Activated naive CD8-positive, alpha-beta T cell treated with anti-CD3 and anti-CD28 coated beads, Interleukin-2, amount 50 U/mL, for 16 hours (primary cell): ENCODE data around the gene WNT5B.

ENCODE experiments used
- DNase-seq: peaks from one replicate; pipeline ENCODE4 v3.0.0-alpha.2; 2020; ENCODE audit warnings: low read depth, low spot score

The WNT5B gene

DNA sequence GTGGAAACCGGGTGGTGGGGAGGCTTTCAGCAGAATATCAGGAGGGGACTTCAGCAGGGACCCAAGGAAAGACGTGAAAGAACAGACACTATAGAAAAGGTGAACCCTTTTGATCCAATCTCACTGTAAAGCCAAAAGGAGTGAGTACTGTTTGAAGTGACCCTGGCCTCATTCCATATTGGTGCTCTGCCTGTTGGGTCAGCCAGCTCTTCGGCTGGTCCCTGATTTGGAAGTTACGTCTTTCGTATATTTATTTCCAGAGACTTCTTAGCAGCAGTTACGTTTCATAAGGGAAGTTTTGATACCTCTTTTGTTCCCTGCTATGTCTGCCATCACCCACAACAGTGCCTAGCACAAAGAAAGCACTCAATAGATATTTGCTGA lies 21.9 kb downstream of the WNT5B start:
- no peak for DNase-seq

DNA sequence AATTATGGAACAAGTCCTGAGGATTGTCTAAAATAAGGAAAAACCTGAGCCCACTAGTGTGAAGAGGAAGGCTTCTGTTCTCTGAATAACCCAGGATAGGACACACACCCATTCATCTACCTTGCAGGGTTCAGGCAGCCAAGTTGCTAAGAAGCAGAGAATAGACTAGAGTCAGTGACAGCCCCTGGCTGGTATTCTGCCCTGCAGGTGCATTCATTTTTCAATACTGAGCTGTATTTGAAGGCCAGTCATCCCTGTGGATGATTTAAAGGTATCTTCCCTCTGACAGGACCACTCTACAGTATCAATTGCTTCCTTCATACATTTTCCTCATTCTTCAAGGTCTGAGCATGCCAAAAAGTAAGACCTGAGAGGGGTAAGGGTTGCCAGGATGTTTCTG lies 22.9 kb downstream of the WNT5B start:
- no peak for DNase-seq

DNA sequence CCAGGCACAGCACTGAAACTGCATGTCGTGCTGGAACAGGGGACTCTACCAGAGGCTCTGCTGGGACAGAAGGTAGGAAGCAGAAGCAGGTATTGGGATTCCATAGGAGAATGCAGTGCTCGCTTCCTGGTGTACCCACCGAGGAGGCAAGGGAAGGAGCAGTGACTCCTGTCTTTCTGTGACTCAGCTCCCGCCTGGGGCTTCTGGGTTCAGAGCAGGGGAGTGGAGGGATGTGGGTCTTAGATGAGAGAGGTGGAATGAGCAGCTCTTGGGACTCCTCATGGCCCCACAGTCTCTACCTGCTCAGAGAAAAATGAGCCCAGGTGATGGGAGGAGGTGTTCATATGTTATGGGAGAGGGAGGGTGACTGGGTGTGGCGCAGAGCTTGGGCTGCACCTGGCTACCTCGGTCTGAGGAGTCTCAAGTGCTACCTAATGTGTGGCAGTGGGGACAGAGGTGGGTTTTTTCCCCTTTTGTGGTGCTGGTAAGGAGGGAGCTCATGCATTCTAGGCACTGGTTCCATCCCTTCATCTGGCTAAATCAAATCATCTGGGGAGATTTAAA lies 26.3 kb downstream of the WNT5B start:
- no peak for DNase-seq

DNA sequence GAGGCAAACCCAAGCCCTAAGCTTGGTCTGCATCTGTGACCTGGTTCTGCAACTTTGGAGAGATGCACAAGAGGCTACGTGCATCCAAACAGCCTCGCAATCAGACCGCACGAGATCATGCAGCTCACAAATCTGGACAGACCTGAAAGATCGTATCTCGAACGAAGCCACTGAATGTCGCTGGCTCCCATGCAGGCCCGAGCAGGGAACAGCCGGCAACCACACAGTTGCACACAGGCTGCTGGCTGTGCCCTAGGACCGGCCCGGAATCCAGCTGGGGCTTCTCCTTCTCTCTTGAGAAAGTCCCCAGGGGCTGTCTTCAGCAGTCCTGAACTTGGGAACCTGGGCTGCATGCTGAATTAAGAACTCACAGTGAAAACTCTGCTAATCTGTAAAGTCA lies 27.9 kb downstream of the WNT5B start:
- DNase-seq: no peak

DNA sequence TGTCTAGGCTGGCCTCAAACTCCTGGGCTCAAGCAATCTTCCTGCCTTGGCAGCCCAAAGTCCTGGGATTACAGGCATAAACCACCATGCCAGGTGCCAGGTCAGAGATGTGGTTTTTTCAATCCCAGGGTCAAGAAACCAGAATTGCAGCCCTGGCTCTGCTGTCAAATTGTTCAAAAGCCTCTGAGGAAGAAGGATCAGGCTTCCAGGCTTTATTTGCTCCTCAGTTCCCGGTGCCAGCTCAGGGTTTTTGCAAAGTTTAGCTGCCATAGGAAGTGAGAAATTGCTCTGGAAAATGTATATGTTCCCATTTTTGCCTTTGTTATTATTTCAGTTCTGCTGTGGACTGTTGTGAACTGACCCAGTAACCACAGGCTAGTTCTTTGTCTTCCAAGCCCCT lies 28.7 kb downstream of the WNT5B start:
- DNase-seq: no peak

DNA sequence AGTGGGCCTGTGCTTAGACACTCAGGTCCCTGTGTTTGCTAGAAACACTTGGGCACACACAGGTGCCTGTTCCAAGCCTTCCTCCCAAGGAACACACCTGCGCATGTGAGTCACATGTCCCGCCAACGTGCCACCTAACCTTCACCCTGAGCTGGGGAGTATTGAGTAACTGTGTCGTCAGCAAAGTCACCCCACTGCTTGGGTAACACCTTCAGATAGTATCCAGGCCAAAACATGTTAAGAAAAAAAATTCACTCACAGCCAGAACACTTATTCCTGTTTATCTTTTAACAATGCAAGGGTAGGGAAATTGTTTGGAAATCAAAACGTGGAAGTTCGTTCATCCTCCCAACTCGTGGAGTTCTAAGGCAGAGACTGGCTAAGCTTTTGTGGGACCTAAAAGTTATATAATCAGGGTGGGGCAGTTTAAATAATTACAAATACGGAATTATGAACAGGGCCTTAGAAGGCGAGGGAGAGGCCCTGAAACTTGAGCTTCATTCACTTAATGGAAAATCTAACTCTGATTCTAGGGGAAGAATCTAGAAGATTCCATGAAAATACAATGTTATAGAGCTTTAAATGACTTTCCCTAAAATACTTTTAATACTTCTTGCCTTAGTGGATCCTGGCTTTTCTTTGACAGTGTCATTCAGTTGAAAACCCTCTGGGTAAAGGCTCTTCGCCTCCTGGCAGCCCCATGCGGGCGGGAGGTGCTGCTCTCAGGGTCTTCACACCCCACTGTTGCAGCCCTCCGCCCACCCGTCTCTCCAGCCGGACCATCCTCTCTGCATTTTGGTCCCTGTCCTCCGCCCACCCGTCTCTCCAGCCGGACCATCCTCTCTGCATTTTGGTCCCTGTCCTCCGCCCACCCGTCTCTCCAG lies 31.5 kb downstream of the WNT5B start:
- DNase-seq: no peak

DNA sequence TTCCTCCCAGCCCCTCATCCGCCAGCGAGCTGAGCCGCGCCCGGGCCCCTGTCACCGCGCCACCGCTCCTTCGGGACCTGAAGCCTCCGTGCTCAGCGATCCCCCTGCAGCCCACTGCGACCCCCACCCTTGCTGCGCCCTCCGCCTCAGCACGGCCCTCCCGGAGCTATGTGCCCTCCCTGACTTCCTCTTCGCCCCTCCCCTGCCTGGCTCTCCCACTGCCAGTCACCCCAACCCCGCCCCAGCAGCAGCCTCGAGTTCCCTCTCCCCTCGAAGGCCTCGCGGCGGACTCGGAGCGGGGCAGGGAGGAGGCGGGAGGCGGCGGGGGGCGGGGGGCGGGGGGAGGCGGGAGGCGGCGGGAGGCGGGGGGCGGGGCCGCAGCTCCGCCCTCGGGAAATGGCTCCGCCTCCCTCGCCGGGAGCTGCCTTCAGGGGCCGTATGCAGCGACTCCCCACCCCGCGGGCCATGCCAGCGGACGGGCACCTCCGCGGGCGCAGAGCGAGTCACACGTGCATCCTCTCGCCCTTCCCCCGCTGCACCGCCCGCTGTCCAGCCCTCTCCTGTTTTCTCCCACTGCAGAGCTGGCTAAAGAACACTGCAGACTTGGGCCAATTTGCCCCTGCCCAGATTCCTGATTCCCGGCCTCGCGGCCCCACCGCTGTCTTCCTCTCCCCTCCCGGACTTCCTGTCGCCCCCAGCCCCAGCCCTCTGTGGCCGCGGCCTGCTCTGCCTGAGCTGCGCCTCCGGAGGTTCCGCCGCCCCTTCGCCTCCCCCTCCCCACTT lies 32.7 kb downstream of the WNT5B start:
- DNase-seq: peak; percentile 61

DNA sequence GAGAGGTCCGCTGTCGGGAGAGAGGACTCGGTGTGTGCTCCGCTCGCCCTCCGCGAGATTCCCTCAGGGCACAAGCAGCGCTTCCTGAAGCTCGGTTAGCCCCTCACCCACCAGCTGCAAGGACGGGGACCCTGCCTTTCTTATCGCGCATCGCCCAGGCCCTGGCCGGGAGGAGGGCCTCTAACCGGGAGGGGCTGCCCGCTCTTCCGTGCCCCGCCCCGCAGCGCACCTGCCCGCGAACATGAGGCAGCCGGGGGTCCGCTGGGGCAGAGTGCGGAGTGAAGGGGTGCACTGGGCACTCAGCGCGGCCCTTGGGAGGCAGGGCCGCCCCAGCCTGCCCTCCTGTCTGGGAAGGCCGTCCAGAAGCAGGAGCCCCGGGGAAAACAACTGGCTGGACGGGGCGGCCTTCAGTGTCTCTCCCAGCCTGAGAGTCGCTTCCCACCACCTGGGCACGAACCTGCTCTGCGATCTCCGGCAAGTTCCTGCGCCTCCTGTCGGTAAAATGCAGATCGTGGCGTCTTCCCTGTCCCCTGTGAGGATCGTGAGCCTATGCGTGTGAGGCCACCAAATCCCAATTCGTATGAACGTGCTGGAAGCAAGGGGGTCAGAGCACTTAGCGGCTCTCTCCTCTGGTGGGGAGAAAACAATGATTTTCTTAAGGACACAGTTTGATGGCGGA lies 33.9 kb downstream of the WNT5B start:
- no peak for DNase-seq

DNA sequence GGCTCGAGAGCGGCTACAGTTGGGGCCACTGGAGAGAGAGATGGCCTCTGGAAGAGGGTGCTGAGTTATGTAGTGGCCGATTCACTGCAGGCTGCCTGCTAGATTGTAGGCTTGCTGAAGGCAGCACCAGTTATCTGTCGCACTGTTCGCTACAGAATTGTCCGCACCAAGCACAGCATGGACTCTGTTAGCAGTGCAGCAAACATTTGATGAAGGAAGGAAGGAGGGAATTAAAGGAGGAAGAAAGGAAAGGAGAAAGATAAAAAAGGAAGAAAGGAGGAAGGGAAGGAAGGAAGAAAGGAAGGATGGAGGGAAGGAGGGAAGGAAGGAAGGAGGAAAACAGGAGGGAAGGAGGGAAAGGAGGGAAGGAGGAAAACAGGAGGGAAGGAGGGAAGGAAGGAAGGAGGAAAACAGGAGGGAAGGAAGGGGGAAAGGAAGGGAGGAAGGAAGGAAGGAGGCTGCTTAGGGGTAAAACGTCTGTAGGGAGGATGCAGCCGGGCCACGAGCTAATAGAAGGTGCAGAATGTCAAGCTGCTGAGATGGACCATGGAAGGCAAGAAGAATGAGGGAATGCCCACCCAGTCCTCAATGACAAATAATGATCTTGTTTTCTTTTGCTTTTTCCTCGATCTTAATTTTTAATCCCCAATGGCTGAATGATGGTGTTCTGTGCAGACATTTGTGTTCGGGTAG lies 34.6 kb downstream of the WNT5B start:
- DNase-seq: no peak

DNA sequence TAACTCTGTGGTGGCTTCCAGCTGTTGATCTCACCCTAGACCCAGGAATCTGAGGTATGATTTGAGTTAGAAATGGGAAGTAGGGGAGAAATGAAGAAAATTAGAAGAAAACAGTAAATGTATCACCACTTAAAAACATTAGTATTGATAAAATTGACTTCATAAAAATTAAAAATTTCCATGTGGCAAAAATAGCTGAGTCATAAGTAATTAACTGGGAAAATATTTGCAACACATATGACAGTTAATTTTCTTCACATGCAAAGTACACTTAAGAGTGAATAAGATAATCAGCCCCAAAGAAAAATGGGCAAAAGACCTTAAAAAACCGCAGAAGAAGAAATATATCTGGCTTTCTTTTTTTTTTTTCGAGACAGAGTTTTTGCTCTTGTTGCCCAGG lies 36.3 kb downstream of the WNT5B start:
- no peak for DNase-seq

DNA sequence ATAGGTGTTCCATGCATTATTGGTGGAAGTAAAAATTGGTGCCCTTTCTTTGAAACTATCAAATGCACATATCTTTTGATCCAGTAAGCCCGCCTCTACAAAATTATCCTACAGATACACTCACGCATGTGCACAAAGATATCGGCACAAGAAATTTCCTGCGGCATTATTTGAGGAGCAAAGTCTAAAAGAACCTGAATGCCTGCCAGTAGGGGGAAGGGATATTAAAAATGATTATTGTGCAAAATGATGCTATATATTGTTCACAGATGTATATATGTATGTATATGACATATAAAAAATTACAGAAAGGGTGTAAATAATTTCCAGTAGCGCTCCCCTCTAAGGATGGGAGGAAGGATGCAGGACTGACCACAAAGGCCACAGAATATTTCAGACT lies 37.2 kb downstream of the WNT5B start:
- DNase-seq: no peak

DNA sequence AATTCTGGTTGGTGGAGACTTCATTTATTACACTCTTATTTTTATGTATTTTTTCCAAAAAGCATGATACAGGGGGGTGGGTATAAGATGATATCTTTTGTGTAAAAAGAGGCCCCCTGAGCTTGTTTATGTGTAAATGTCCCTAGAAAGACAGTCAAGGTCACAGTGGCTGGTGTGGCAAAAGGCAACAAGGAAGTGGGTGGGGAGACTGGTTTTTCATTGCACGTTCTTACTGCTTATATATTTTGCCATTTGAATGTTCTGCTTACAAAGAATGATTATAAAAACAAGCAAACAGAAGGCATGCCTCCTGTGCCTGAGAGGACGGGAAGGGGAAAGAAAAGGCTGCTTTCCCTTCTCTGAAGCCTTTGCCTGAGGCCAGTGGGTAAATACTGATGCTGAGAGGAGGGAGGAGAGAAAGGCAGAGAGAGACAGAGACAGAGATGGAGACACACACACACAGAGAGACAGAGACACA lies 37.7 kb downstream of the WNT5B start:
- no peak for DNase-seq

DNA sequence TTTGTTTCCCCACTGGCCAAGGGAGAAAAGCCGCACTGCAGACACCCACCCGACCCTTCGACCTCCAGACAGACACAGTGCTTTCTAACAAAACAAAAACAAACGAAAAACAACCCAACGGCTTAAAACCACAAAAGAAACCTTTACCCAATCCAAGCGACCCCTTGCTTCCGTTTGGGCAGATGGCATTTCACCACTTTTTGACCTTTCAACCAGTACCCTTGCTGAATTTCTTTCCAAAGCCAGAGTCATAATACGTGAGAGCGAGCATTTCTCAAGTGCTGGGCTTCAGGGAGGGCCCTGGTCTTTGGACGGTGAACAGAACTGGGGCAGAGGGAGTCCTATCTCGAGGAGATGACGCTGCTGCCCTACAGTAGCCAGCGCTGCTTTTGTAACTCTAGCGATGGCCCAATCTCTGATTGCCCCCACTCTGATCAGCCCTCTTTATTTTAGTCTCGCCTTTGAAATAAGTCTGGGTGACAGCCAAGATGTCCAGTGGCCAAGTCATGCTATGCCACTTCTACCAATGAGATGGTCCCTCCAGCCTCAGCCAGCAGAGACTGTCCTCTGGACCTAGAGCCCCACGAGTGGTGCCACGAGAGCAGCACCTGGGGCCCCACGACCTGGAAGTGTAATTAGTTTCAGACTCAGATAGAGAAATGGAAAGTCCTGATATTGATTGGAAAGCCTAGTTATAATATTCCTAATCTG lies 40.0 kb downstream of the WNT5B start:
- DNase-seq: no peak

DNA sequence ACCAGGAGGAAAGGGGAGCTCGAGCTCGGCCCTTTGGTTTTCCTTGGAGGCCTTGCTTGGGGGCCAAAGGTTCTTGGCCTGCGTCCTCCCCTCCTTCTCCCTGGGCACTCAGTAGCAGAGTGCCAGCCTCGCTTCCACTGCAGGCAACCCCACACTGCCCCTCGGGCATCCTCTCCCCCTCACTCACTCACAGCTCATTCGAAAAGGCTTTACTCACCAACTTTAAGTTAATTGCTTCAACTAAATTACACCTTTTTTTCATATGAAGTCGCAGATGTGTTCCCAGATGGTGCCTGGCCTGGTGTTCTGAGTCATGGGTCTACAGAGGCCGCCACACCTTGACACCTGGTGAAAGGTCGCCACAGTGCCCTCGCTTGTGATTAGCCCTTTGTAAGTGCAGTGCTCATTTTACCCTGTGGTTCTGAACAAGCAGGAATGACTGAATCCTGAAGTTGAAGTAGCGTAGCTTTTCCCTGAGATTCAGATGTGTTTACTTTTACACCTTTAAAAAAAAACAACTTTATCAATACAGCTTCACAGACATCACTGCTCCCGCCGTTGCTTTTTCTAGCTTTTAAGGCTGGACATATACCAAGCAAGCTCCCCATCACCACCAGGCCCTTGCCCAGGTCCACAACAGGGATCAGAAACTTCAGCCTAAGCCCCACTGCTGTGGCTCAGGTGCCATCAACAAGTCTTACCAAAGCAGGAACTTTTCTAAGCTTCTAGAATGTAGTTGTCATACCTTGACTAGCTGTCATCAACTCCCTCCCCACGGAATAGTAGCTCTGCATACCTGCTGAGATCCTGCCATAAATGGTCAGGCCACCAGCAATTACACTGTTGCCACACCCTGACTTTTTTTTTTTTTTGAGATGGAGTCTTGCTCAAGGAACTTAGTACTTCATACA lies 41.6 kb downstream of the WNT5B start:
- no peak for DNase-seq

DNA sequence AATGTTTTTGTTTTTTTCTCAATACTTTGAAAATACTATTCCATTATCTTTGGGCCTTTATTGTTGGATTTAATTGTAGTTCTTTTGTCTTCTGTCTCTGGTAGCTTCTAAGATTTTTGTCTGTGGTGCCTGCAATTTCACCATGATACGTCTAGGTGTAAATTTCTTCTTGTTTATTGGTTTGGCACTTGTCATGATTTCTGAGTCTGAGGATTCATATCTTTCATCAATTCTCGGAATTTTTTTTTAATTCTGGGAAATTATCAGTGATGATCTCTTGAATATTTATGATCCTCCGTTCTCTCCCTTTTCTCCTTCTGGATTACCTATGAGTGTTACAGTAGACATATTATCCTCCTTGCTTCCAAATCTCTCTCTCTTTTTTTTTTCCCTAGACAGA lies 47.0 kb downstream of the WNT5B start:
- DNase-seq: no peak

DNA sequence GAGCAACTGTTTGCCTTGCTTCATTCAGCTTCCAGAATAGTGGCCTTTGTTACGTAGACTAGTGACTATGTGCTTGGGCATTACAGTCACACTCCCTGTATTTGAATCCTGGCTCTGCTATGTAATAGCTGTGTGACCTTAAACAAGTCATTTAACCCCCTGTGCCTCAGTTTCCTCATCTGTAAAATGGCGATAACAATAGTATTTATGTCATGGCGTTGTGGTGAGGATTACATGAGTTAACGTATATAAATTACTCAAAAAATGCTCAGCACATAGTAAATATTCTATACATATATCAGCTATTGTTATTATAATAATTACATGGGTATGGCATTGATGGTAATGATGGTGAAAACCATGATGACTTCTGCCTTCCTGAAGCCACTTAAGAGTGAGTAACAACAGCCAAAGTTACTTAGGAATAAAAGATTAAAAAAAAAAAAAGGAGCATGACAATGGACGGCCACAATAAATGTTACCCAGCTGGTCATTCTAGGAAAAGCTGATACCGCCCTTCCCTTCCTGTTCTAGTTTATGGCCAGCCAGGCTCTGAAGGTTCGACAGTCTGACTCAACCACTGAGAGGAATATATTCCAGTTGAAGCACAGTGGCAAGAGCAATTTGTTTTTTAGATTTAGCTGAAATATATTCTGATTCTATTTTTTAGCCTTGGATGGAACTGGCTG lies 51.9 kb downstream of the WNT5B start:
- no peak for DNase-seq

DNA sequence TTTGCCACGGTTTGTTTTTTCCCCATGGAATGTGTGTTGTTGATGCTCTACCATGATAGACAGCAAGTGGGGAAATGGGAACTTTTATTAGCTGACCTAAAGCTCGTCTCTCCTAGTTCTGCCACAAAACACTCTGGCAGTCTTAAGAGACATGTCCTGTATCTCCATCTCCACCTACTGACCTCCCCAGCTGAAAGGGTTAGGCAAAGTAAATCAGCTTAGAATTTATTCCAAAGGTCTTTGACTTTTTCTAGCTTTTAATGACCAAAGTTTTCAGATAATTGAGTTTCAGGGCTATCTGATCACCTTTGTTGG lies 52.4 kb downstream of the WNT5B start:
- no peak for DNase-seq

DNA sequence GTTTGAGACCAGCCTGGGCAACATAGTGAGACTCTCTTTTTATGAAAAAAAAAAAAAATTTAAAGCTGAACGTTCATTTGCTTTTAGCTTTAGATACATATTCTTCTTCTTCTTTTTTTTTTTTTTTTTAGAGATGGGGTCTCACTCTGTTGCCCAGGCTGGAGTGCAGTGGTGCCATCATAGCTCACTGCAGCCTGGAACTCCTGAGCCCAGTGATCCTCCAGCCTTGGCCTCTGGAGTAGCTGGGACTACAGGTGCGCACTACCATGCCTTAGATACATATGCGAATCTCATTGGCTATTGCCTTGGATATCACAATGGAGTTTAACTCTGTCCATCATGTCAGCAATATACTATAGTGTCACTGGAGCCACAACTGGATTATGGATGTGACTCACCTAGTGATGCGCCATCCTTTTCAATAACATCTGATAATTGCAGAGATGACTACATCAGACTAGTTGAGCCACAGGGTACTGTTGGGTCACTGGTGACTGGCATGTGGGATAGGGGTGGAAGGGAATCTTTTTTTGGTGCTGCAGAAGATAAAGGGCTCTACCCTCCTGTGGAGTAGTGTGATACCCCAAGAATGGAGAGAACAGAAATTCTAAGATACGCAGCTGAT lies 59.2 kb downstream of the WNT5B start:
- DNase-seq: no peak
